ENCODE results near the gene GRK5.

GRK5 gene

DNA sequence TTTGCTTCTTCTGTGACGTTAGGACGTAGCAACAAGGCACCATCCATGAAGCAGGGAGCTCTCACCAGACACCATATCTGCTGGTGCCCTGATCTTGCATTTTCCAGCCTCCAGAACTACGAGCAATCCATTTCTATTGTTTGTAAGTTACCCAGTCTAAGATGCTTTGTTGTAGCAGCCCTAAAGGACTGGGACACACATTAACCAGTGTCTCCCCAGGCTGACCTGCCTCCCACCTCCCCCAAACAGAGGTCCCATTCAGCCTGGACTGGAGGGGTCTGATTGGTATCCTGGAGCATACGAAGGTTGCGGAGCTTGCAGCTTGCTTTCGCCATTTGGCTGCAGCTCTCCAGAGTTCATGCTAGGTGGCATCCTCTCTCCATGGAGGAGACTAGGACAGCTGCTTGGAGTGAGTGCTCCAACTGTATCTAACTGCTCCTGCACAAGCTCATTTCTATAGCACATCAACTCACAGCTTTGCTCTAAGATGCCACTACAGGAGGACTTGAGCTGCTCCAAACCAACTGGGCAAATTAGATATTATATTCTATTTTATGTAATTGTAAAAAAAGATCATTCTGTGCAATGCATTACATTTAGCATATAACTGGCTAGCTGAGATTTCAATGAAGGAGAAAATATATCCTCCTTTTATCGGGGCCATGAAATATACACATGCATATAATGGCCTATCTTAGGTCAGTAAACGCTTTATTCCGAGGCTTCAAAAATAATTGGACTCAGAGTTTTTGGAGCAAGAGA, 8.0 kb upstream of the GRK5 start:
- DNase-seq (ENCODE audit: low spot score) = peak; percentile 62
- peak; percentile 75 for TF ChIP-seq CTCF (IDR thresholded peaks at IDR 0.05; ENCODE audit: extremely low read depth, missing control alignments)

DNA sequence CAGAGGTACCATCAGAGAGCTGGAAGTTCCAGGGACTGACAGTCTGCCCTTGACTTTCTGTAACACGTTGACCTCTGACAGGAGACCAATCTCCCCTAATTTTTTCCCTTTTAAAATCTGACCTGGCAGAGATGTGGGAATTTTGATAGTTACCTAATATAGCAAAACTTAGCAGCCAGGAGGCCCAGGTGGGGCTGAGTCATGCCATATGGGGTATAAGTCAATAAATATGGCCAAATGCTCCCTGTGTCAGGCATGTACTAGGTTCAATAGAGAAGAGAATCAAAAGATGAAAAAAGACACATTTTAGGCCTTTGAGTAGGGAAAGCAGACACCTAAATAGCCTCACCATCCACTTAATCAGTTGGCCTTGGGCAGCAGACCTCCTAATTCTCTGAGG, 6.1 kb upstream of the GRK5 start:
- DNase-seq (ENCODE audit: low spot score) = no peak
- no peak for TF ChIP-seq CTCF (IDR thresholded peaks at IDR 0.05; ENCODE audit: extremely low read depth, missing control alignments)

DNA sequence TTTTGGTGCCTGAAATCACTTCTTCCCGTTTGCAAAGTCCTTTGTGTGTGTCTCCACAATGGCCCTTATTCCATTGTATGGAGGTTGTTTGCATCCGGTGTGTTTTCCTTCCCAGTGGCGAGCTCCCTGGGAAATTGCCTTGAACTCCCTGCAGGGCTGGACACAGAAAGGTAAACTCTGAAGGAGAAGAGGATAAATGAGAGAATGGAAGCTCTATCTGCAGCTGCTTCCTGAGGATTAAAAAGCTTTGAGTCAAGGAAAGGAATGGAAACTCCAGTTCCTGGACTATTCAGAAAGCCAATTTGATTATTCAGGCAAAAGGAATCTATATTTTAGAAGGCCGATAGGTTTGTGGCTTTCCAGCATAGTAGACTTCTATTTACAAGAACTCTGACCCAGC, 4.4 kb upstream of the GRK5 start:
- DNase-seq (ENCODE audit: low spot score) = no peak
- no peak for TF ChIP-seq CTCF (IDR thresholded peaks at IDR 0.05; ENCODE audit: extremely low read depth, missing control alignments)

DNA sequence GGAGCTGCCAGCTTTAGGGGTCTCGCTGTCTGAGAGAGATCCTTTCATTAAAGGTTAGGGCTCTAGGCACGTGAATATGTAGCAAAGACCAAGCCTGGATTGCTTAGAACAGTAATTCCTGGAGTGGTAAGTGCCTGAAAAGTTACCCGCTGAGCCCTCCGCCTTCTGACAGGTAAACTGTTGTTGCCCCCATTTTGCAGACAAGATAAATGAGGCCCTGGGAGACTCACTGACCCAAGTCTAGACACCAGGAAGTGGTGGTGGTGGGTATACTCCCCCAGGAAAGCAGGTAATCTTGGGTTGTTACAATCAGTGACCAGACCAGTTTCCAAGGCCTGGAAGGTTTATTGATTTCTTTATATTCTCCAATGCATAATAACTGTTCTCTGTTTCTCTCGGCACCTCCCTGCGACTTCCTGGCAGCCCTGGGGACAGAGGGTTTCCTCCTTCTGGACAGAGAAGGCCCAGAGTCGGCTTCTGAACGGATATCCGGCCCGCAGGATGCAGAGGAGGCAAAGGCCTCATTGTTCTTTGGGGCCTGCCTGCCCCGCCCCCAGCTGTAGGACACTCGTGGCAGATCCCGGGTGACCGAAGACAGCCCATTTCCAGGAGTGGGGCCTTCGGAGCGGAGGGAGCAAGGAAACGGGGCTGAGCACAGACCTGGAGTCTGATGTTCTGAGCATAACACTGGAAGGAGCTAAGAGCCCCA, 1.3 kb upstream of the GRK5 start:
- no peak for TF ChIP-seq CTCF (IDR thresholded peaks at IDR 0.05; ENCODE audit: extremely low read depth, missing control alignments)
- DNase-seq (ENCODE audit: low spot score) = peak; percentile 75

DNA sequence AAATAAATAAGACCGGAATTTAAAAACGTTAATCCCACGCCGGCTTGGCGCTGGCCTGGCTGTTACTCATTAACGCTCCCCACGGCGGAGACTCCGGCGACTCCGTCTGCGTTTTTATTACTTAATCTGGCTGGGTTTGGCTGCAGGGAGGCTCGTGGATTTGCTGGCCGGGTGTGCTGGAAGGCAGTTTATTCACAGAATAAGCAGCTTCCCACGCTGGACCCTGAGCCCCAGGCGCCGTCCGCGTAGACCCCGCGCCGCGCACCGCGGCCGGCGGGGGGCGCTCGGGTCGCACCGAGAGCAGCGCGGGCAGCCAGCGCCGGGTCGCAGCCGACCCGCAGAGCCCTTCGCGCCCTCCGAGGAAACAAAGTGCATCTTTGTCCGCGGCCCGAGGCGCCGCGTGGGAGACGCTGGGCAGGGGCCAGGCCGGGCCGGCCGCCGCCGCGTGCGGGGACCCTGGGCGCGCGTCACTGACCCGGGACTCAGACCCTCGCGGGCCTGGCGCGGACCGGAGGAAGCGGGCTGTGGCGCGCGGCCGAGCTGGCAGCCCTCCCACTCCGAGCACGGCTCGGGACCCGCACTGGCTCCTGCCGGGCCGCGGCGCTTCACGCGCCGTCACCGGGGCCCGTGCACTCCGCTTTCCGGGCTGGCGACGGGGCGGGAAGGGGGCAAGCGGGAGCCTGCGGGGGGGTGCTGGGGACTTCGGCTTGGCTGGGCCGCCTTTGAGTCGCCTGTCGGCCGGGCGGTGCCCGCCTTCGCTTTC, 587 bp upstream of the GRK5 start:
- peak; percentile 79 for TF ChIP-seq CTCF (IDR thresholded peaks at IDR 0.05; ENCODE audit: extremely low read depth, missing control alignments)
- DNase-seq (ENCODE audit: low spot score) = peak; percentile 89

DNA sequence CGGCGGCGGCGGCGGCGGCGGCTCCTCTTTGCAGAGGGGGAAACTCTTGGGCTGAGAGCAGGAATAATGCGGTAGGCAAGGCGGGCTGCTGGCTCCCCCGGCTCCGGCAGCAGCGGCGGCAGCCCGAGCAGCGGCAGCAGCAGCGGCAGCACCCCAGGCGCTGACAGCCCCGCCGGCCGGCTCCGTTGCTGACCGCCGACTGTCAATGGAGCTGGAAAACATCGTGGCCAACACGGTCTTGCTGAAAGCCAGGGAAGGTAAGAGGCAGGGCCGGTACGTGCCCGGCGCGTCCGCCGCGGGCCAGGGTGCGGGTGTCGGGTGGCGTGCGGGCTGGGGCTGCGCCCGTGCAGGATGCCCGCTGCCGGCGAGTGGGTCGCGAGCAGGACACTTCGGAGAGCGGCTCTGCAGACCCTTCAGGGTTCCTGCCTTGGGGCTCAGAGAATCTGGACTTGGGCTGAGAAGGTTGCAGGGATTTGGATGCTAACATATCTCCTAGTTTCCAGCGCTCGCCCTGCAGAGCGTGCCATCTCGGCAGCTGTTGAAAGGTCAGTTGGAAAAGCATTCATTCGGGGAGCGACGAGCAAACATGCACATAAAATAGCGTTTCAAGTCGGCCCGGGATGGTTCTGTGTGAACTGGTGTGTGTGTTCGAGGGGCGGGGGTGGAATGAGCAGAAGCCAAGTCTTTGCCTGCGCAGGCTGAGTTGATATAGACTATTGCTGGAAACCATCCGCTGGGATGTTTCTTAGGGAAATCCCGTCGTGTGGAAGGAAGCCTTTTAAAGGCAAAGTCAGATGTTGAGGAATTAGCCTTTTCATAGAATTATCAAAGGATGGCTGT, 562 bp downstream of the GRK5 start:
- peak; percentile 21 for DNase-seq (ENCODE audit: low spot score)
- TF ChIP-seq CTCF (IDR thresholded peaks at IDR 0.05; ENCODE audit: extremely low read depth, missing control alignments) = no peak

All from GM20000 (cell line).